ENCODE data around the gene LCP1.

Gene LCP1

DNA sequence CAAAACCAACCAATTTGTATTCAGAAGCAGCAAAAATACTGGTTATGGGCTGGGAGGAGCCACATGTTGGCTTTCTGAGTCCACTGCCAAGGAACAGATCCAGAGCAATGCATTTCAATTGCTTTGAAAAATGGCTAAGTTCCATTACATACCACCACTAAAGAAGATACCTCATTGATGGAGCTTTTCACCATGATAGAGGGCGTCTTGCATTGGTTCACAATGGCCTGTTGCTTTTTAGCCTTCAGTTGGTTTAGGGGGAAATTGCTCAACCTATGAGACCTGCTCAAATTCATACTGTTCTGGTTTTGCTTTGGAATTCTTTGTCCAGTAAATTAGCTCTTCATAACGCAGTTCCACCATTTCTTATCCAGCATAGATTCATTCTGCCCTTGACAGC lies 55.9 kb downstream of the LCP1 start:
- DNase-seq = no peak

DNA sequence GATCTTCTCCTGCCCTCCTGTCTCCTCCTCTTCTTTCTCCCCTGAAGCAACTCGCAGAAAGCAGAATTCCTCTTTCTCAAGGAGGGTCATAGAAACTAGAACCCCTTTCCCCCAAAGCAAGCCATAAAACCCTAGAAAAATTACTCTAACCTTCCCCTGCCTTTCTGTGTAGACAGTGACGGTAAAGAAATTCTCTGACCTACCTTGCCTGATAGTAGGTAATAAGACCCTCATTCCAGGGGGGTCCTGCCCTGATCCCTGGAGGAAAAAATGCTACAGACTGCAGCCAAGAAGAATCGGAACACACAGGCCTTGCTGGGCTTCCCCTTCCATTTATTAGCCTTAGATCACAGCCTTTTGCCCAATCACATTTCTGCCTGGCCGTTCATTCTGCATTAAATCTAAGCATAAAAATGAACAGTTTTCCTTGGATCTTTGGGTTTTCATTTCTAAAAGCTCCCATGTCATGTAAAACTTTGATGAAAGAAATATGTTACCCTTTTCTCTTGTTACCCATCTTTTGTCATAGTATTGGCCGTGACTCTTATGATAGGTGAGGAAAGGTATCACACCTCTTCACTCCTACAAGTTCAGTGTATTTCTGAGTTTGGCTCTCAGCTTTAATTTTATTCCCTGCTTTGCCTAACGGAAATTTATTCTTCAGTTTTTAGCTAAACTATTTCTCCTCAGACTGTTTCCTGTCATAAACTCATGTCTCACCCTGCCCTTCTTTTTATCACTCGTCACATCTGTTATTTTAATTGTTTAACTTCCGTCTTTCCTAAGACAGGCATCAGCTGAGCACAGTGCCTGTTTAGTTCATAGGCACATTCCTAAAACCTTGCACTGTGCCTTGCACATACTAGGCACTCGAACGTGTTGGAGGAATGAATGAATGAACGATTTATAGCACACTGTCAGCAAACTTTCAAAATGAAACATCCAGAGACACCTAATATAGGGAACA lies 56.7 kb downstream of the LCP1 start:
- no peak for DNase-seq

DNA sequence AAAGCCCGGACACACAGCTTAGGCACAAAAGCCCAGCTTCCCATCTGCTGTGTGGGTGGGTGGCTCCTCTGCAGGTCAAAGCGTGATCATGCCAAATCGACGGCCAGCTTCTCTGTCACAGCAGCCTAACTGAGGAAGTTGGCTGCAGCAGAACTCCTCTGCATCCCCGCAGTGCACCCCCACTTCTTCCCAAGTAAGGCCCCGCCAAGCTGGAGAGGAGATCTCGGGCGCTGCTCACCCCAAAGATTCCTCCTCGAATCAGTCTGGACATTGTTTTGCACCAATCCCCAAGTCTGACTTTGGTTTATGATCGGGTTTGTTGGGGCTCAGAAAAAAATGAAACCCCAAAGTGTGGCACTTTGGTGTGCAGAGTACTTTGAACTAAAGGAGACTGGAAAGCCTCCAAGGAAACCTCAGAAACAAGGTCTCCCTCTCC lies 57.4 kb downstream of the LCP1 start:
- no peak for DNase-seq

DNA sequence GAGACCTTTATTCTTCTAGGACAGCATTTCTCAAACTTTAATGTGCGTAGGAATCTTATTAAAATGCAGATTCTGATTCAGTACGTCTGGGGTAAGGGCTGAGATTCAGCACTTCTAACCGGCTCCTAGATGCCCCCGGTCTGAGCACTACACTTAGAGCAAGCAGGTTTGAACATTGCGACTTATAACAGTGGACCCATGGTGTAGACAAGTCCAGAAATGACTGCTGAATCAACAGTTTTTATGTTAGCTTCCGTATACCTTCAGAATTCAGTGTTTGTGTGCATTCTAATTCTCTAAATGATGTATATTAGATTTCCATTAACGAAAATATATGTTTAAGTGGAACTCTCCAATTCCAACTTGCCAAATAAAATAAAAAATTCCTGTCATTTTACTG lies 59.7 kb downstream of the LCP1 start:
- no peak for DNase-seq

DNA sequence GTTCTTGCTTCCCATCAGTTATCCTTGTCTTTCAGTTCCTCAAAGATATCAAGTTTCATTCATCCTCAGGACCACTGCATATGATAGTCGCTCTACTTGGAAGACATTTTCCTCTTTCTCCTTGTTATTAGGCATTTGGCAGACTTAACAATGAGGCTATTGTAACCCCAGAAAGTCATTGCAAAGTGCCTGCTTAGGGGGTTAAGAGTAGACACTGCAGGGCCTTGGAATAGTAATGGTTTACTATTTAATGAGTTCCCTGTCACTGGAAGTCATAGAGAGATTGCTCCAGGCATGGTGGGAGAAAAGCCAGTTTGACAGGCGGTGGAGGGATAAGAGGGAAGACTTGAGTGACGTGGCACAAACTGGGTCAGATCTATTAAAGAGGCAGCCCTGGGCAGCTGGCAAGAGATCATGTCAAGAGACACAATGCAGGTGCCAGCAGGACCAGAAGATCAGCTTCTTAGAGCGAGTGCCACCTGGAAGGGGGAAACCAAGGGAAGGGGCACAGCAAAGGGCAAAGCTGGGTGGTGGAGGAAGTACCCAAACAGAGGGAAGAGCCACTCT lies 60.3 kb downstream of the LCP1 start:
- no peak for DNase-seq

DNA sequence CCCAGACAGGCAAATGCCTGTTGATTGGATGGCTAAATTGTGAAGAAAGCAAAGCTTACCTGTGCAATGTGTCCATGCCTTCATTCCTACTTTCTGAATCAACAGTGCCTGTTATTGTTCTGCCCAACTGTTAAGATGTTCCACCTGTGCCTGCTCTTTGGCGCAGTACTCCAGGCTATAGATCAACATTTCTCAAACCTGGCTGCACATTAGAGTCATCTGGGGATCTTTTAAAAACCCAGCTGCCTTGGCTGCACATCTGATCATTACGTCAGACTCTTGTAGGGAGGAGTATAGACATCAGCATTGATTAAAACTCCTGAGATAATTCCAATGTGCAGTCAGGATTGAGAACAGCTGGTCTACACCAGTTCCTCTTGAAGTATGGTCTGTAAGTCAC lies 60.9 kb downstream of the LCP1 start:
- no peak for DNase-seq

DNA sequence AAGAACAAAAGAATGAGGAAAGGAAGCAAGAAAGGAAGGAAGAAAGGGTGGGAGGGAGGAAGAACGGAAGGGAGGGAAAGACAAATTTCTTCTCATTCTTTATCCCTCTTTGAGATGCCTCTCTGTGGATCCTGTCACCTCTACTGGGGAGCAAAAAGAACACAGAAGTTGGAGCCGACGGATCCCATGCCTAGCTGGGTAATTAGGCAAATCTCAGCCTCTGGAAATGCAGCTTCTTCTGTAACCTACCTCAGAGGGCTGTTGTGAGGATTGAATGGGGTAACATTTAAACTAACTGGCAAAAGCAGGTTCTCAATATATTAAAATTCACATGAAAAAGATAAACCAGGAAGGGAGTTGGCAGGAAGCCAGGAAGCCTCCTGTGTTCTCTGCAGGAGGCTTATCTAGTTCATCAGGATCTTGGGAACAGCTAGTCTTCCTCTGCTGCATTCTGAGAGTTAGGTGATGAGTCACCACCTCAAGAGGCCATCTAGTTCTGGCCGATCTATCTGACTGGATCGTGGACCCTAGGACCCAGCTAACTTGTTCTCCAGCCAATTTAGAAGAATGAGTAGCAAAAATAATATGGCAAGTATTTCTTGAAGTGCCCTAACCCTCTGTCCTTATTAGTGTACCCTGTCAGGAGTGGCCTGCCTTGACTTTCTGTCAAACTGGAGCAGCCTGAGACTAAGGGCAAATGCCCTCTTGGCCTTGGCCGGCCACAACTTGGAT lies 61.9 kb downstream of the LCP1 start:
- DNase-seq = no peak

DNA sequence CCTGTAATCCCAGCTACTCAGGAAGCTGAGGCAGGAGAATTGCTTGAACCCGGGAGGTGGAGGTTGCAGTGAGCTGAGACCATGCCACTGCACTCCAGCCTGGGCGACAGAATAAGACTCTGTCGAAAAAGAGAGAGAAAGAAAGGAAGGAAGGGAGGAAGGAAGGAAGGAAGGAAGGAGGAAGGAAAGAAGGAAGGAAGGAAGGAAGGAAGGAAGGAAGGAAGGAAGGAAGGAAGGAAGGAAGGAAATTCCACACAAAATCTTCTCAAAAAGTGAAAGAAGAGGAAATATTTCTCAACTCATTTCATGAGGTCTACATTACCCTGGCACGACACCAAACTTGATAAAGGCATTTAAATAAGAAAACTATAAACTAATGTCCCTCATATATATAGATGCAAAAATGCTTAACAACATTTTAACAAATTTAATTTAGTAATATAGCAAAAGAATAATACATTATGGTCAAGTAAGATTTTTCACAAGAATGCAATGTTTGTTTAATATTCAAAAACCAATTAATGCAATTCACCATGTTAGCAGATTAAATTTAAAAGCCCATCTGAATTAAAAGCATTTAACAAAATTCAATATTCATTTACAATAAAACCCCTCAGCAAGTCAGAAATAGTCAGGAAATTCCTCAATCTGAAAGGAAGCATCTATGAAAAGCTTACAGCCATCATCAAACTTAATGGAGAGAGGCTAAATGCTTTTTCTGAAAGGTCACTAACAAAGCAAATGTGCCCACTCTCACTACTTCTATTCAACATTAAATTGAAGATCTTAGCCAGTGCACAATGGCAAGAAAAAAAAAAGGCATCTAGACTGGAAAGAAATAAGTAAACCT lies 65.1 kb downstream of the LCP1 start:
- no peak for DNase-seq

DNA sequence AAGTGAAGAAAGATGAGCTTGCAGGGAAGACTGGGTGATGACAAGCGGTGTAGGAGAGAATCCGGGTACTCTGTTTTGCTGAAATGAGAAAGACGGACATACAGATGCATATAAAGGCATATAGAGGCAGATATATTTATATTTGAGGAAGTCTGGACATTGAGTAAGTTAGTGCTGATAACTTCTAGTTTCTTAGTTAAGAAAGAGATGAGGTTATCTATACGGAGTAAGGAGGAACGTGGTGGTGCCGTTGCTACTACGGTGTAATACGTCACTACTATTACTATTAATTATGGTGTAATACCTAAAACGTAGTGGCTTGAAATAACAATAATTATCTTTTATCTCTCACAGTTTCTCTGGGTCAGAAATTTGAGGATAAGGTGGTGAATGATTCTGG lies 67.4 kb downstream of the LCP1 start:
- no peak for DNase-seq

DNA sequence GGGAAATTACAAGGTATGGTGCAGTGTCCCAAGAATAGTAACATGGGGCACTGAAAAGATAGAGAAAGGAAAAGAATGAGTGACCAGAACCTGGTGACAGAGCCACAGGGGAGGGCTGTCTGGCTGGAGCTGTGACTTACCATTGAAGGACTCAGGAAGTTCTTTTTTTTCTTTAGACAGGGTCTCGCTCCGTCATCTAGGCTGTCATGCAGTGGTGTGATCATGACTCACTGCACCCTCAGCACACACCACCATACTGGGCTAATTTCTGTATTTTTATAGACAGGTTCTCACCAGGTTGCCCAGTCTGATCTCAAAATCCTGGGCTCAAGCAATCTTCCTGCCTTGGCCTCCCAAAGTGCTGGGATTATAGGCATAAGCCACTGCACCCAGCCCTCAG lies 68.4 kb downstream of the LCP1 start:
- DNase-seq = no peak

DNA sequence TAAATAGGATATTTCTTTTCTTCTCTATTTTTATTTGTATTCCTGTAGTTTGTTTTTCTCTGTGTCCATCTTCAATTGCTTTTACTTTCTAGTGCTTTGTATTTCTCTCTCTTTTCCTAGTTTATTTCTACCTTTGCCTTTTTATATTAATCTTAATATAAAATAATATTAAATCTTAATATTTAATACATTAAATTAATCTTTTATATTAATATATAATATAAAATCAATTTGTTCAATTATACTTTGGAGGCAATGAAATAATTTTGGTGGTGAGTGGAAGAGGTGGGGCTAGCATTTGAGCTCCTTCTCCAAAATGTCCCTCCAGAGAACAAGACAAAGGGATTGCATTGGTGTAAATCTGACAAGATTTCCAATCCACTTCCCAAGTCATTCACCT lies 70.8 kb downstream of the LCP1 start:
- DNase-seq = no peak

DNA sequence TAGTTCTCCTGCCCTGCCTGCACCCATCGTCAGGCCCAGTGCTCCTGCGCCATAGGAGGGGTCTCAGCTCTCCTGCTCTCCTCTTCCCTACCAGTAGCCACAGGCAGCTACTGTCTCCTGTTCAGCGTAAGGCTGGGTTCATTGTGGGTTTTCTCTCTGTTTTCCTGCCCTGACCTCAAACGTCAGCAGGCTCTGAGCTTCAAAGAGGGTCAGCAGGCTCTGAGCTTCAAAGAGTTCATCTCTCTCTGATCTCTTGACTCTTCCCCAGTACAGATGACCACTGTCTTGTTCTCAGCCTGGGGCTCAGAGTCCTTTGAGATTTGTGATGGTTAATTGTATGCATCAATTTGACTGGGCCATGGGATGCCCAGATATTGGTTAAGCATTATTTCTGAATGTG lies 72.5 kb downstream of the LCP1 start:
- no peak for DNase-seq

DNA sequence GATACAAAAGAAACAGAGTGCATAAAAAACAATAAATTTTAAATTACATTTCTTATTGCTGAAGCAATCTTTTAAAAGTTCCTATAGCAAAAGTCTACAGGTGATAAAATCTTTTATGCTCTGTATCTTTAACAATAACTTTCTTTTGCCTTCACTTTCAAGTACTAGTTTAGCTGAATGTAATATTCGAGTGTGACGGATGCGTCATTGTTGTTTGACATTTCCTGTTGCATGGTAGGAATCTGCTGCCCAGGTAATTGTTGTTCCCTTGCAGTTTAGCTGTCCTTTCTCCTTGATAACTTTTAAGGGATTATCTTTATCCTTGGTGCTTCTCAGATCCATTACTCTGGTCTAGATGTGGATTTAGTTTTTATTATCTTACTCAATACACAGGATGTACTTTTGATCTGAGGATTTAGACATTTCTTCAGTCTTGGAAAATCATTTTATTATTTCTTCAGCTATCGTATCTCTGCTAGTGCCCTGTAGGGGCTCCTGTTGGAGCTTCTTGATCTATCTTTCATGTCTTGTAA lies 75.1 kb downstream of the LCP1 start:
- DNase-seq = no peak

DNA sequence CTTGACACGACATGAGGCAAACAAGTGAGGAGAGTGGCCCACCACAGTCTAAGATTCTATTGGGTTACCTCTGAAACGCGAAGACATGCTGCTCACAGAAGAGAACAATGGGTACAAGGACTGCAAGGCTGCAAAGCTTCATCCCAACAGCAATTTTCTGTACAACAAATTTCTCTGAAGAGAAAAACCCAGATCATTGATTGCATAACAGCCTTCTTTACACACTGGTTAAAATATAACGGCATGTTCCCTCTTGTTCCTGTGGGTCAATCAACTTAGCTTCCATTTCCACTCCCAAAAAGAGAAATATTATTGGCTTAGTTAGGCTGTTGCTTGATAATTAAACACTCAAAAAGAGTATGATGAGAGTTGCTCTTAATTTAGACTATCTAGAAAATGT lies 77.1 kb downstream of the LCP1 start, which contains the start of gene CPB2:
Gene CPB2 (minus strand): TSS at position 166 of the 400 bp plus-strand sequence. CDS start 24 bp downstream, at position 142.
- no peak for DNase-seq

DNA sequence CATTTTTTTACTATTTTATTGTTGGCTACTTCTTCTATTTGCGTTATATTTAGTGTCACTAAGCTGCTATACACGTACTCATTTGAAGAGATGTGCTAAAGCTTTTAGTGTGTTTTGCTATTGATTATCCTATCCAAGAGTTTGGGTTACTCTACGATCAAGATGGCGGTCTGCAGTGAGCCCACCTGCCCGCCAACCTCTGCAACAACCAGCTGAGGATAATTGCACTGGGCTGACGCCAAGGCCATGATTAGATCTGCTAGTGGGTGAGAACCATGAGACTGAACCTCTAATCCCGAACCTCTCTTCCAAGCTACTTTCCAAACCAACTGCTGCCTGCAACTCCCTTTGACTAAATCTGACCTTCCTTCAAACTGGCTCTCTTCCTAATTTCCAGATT lies 78.9 kb downstream of the LCP1 start:
- no peak for DNase-seq

DNA sequence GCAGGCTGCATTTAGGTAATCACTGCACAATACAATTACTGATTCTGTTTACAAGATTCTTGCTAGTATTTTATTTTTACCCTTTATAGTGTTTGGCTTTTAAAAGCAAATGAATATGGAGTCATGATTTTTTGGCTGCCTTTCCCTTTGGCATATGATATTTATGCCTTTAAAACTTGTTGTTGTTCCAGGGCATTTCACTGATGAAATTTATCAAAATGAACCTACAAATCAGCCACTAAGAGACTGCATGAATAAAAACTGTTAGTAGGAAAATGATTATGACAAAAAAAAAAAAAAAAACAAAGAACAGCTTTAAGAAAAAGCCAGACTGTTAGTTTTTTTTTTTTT lies 79.7 kb downstream of the LCP1 start:
- no peak for DNase-seq

DNA sequence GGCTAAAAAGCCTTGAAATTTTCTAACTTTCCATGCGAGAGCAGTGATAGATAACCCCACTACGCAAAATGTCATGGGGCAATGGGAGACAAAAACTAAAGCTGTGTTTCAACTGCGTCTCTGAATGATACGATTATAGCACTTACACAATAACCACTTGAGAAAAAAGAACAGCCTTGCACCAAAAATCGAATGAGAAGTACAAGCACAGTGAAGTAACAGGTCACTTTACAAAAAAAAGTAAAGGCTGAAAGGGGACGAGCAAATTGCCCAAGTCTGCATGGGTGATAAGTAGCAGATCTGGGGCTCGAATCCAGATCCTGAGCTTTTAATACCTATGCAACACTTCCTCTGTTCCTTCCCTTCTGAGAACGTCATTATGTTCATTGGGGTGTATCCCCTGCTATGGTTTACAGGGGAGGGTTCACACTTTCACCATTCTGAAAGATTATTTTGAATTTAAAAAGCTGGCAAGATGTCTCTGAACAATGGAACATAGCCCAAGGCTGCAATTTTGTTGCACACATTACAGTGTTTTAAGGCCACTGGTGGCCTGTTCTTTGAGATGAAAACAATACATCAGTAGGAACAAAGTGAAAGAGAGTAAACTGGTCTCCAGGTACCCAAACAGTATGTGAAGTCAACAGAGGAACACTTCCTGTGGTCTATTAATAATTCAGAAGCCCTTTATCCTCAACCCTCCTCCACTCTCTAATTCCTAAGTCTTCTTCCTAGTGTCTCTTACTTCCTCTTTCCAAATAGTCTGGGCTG lies 80.3 kb downstream of the LCP1 start:
- DNase-seq = peak; percentile 12

DNA sequence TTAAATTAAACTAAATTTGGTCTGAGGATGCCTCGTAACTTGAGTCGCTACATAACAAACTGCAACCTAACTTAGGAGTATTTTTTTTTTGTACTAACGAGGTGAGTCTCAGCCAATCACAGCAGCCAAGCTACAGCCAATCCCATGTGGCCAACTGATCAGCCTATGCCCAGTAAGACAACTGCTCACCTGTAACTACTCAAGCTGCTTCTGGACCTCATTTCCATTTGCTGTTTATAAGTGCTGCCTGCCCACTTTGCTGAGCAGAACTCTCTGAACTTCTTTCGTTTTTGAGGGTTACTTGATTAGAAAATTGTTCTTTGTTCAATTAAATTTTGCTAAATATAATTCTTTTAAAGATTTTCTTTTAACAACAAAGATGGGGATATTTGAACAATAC lies 81.0 kb downstream of the LCP1 start:
- DNase-seq = no peak

DNA sequence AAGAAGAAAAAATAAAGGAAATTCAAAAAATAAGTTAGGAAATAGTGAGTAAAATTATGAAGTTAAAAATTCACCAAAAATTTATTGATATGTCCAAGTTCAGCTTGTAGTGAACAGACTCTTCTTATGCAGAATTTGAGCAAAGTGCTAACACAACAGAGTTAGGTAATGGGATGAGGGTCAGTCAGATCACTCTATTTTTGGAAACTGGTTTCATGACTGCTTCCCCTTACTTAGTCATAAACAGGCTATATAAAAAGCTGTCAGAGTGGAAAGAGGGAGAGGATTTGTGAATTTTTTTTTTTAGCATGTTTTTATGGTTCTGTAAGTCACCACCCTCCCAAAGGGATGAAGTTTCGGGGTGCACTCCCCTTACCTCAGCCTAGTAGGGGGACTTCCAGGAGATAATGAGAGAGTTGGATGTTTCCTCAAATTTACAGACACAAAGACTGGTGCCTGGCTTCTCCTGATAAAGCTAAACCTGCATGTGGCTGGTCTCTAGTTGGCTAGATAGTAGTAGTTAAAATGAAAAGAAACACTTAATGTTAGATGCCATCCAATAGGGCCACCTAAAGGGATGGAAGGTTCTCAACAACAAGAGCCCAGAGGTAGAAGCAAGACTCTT lies 81.7 kb downstream of the LCP1 start:
- no peak for DNase-seq

DNA sequence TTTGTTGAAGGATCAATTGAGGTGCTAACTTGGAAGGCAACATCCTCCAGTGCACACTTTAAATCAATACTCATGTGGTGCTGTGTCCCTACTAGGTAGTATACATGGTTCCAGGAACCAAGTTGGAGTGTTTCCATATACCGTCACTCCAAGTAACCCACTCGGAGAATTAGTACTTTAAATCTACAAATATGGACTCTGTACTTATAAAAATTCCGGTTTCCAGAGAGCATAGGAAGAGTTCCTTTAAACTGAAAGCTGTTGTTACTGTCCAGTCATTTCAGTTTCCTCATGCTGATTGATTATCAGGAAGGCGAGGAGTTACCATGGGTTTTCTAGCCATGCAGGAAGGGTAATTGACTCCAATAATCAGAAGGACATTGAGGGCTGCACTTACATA lies 84.3 kb downstream of the LCP1 start:
- no peak for DNase-seq

DNA sequence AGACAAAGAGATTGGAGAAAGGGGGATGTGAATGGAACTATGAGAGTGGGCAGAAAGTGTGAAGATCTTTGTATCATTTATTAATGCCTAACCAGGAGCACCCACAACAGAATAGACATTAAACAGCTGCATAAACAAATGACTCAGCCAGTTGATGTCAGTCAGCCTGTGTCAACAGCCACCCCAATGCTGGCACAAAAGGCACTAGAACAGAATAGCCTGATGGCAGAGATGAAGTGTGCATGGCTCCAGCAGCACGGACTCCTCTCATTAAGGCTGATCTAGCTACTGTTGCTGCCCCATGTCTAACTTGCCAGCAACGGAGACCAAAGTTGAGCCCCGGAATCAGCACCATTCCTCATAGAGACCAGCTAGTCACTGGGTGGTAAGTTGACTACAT lies 85.0 kb downstream of the LCP1 start:
- peak; percentile 8 for DNase-seq
